ENCODE results near the gene DIP2A.

DNA sequence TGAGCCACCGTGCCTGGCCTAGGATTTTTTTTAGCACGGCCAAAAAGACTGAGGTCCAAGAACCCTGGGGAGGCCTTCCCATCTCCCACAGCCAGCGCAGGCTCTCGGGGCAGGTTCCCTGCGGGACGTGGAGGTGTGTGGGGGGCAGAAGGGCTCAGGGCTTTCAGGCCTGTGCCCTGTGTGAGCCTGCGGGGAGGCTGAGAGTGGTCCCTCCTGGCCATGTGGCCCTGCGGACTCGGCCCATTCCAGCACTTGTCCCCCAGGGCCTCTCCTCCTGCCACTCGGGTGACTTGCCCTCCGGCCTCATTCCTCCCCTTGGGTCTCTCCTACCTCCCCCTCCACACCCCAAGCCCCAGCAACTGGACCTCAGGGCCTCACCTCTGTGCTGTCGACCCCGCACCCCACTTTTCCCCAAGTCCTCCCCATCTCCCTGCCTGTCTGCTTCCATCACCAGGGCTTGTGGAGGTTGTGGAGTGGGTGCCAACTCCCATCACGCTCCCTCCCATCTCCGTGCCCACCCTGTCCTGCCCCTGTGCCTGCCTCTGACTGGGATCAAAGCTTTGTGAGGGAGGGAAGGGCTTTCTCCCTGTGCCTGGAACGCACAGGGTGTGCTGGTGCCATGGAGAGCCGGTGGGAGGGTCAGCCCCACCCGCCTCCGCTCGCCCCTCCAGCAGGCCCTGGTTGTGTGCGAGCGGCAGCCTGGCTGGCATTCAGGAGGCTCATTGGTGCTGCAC lies 32.2 kb upstream of the DIP2A start:
- TF ChIP-seq POLR2AphosphoS5 (IDR thresholded peaks at IDR 0.05; ENCODE audit: borderline replicate concordance, low read depth, low read length) (no peak), EZH2 (IDR thresholded peaks at IDR 0.05) (no peak)
